Stimulated activated naive CD4-positive, alpha-beta T cell (primary cell): Measurements from ENCODE around the gene CCDC38.

ENCODE experiments used
- DNase-seq, 6 experiments: peaks; one replicate each; lab custom pipeline; 2025; lab: John Stamatoyannopoulos, UW

The CCDC38 gene

DNA sequence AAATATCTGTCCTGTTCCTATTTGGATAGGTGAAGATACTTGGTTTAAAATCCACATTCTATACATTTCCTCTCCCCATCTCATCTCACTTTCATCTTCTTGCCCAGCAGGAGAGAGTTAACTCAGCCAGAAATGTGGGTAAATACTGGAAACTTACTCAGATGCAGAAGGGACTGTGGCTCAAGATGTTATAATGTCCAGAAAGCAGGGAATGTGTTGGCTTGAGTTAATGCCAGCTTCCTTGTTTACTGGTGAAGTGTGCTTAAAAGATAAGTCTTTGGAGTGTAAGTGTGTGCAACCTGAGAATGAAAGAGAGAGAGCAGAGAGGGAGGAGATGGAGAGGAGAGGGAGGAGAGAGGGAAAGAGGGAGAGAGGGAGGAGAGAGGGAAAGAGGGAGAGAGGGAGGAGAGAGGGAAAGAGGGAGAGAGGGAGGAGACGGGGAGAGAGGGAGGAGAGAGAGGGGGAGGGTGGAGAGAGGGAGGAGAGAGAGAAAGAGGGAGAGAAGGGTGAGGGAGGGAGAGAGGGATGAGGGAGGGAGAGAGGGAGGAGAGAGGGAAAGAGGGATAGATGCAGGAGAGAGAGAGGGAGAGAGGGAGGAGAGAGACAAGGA lies 105.7 kb downstream of the CCDC38 start:
- no peak for DNase-seq

DNA sequence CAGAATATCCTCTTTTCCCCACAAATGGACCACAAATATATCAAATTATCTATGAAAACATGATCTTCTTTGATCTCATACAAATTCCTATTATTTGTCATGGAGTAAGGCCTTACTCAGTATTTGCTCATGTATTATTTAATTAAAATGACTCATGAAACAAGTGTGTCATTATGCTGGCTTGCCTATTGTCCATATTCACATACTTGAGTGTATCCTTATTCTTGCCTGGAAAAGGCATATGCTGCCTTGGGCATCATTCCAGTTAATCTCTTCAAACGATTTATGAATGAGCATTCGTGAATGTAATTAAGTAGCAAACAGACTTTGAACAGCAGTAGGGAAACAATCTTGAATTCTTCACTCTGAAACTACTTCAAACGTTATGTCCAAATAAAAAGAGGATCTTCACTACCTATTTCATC lies 106.2 kb downstream of the CCDC38 start:
- no peak for DNase-seq

DNA sequence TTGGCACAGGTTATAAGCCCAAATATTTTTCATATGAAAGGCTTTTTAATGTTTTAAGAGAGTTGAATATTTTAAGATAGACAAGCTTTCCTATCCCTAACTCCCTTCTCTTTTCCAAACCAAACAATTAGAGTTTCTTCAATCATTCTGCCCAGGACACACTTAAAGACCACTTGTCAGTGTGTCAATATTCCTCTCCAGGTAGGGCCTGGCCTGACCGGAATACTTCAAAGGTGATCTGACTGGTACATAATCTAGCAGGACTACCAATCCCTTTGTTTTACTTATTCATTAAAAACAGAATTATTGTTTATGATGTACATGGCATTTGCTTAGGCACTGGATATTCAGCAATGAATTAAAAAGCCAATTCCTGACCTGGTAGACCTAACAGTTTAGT lies 107.8 kb downstream of the CCDC38 start:
- DNase-seq: no peak

DNA sequence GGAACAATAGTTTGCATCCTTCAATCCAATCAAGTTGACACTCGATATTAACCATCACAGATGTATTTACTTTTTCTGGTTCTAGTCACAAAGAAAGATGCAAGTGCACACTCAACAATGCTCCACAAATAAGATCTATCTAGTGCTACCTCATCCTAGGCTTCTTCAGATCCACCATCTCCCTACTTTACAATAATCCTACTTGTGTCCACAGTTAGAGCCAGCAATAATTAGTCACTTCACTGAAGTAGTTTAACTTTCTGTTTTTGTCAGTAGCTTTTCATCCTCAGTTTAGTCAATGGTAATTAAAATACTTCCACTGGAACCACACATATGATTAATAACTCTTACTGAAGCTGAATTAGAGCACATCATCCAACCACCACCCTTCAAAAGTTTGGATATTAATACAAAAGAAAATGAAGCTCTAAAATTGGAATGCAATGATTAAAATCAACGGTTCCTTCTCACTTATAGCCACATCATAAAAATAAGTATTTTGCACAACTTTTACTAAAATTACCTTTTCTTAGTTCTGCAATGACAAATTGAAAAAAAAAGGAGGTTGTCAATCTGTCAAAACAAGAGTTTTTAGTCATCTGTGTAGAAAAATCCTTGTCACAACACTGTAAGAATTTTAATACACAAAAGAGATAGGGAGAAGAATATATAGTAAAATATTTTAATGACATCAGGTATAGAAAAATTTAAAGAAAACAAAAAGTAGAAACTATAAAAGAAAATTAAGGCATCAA lies 111.9 kb downstream of the CCDC38 start:
- no peak for DNase-seq

DNA sequence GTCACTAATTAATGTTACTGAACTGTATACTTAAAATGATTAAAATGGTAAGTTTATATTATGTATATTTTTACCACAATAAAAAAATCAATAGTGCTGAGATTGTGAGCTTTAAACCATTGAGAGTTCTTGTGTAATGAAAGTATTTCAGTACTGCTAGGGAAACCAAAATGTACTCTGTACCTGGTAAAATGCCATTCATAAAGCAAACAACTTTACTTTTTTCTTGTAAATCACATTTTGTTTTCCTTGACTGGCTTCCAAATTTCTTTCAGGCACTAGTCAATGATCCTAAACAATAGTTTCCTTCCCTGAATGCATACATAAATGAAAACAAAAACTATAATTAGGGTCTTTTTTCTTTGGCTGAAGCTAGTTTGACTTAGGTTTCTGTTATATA lies 113.0 kb downstream of the CCDC38 start:
- no peak for DNase-seq

DNA sequence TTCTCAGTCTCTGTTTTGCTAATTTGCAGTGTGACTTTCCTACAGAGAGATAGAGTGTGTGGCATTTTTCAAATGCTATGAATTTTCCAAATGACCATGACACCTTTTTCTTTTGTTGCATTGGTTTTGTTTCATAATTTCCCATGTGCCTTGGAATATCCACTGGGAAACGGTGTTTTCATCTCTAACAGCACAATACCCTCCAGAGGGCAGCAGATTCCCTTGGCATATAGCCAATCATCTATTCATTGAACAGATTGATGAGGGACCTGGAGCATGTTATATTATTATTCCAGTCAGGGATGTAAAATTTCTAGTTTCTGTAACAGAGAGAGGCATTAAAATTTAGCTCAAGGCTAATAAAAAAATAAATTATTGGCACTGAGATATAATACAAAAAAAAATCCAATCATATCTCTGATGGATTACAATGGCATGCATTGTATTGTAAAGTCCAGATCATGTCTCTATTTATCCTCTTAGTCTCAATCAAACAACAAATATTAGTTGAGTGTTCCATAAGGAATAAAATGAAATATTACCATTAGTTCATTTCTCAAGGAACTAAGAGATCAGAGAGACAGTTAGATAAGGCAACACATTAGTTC lies 122.2 kb downstream of the CCDC38 start:
- DNase-seq: no peak
